Measurements from ENCODE around the gene COL23A1. TPM values are rescaled to one million over a fixed set of nuclear protein-coding genes. Genes with fewer than 3 reads are reported as not detected.
A peak's percentile ranks its signal among the peaks of the same experiment; 100 is the strongest.

The COL23A1 gene
- polyA plus RNA-seq, 5 donors = 4.8 to 9.4 (median 8.2) TPM

- DNase-seq = no peak
Measured at GRCh38 chr5:178462816-178463215, 127.4 kb downstream of the COL23A1 start.

- DNase-seq = no peak
Measured at GRCh38 chr5:178462076-178462475, 128.1 kb downstream of the COL23A1 start.

GRCh38 chr5:178461004-178461730 is 129.0 kb downstream of the COL23A1 start:
- peak; percentile 50 to 58 for DNase-seq

- no peak for DNase-seq
Measured at GRCh38 chr5:178460598-178460997, 129.6 kb downstream of the COL23A1 start.

- DNase-seq = no peak
Measured at GRCh38 chr5:178460174-178460573, 130.0 kb downstream of the COL23A1 start.

GRCh38 chr5:178458140-178458539 is 132.1 kb downstream of the COL23A1 start:
- DNase-seq = no peak

GRCh38 chr5:178457471-178457870 is 132.7 kb downstream of the COL23A1 start:
- DNase-seq = no peak

GRCh38 chr5:178455480-178455835 is 134.7 kb downstream of the COL23A1 start:
- DNase-seq = no peak

- DNase-seq = no peak
Measured at GRCh38 chr5:178454821-178455479, 135.2 kb downstream of the COL23A1 start.

- no peak for DNase-seq
Measured at GRCh38 chr5:178454303-178454702, 135.9 kb downstream of the COL23A1 start.

GRCh38 chr5:178453224-178453623 is 137.0 kb downstream of the COL23A1 start:
- no peak for DNase-seq

GRCh38 chr5:178450121-178451028 is 139.8 kb downstream of the COL23A1 start:
- DNase-seq = no peak

- DNase-seq = no peak
Measured at GRCh38 chr5:178449163-178450070, 140.8 kb downstream of the COL23A1 start.

- no peak for DNase-seq
Measured at GRCh38 chr5:178445534-178445933, 144.7 kb downstream of the COL23A1 start.

- no peak for DNase-seq
Measured at GRCh38 chr5:178442405-178443257, 147.6 kb downstream of the COL23A1 start.

- no peak for DNase-seq
Measured at GRCh38 chr5:178441486-178442270, 148.5 kb downstream of the COL23A1 start.

GRCh38 chr5:178440181-178440580 is 150.0 kb downstream of the COL23A1 start:
- no peak for DNase-seq

GRCh38 chr5:178439493-178440180 is 150.6 kb downstream of the COL23A1 start:
- no peak for DNase-seq

- DNase-seq = no peak
Measured at GRCh38 chr5:178438796-178439195, 151.4 kb downstream of the COL23A1 start.
